GM21367 (cell line): ENCODE results near the gene TRIM69.
A peak's percentile ranks its signal among the peaks of the same experiment; 100 is the strongest.
"Not testable (repeated sequence)": the region's sequence is repeated elsewhere in the genome, so short reads cannot be mapped to it uniquely, and the experiment has no call there.

Experiments used
- ATAC-seq: cut with Tn5 transposase; IDR thresholded peaks from one replicate; pipeline ENCODE4 v1.9.1; 2021; ENCODE audit not compliant: unreplicated experiment

TRIM69 gene

GRCh38 chr15:44715142-44715796, 21.1 kb upstream of the TRIM69 start:
- no peak for ATAC-seq

GRCh38 chr15:44715797-44716334, 20.5 kb upstream of the TRIM69 start:
- no peak for ATAC-seq

GRCh38 chr15:44716983-44717602, 19.2 kb upstream of the TRIM69 start:
- no peak for ATAC-seq

- ATAC-seq: no peak
These were observed 18.0 kb upstream of the TRIM69 start for GRCh38 chr15:44718180-44718926.

GRCh38 chr15:44718927-44719292, 17.4 kb upstream of the TRIM69 start:
- no peak for ATAC-seq

DNA sequence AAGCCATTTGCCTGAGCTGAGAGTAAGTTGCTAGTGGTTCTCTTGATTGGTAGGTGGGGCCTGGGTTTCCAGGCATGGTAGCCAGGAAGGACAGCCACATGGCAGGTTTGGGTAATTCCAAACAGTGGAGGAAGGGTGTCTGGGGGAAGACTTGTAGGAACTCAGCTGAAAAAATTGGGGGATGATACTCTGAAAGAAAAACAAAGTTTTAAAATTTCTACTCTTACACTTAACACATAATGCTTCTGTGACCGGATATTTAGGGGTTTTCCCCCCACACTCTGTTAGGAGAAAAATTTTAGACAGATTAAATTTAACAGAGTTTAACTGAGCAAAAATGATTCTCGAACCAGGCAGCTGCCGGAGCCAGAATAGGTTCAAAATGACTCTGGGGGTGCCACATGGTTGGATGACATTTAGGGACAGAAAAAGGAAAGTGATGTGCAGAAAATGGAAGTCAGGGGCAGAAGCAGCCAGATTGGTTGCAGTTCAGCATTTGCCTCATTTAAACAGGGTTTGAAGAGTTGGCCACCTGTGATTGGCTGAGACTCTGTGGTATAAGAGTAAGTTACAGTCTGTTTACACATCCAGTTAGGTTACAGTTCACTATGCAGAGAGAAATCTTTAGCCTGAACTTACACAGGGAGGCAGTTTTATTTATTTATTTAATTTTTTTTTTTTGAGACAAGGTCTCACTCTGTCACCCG, 16.9 kb upstream of the TRIM69 start:
- peak; percentile 37 for ATAC-seq

DNA sequence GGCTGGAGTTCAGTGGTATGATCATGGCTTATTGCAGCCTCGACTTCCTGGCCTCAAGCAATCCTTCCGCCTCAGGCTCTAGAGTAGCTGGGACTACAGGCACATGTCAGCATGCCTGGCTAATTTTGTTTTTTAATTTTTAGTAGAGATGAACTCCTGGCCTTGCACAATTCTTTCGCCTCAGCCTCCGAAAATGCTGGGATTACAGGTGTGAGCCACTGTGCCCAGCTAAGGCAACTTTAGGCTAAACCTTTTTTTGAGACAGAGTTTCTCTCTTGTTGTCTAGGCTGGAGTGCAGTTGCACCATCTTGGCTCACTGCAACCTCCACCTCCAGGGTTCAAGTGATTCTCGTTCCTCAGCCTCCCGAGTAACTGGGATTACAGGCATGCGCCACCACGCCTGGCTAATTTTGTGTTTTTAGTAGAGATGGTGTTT, 16.3 kb upstream of the TRIM69 start:
- ATAC-seq: not testable (repeated sequence)

GRCh38 chr15:44720460-44721176, 15.7 kb upstream of the TRIM69 start:
- no peak for ATAC-seq

- no peak for ATAC-seq
These were observed 14.3 kb upstream of the TRIM69 start for GRCh38 chr15:44722011-44722410.

- ATAC-seq: no peak
These were observed 10.2 kb upstream of the TRIM69 start for GRCh38 chr15:44726136-44726535.

DNA sequence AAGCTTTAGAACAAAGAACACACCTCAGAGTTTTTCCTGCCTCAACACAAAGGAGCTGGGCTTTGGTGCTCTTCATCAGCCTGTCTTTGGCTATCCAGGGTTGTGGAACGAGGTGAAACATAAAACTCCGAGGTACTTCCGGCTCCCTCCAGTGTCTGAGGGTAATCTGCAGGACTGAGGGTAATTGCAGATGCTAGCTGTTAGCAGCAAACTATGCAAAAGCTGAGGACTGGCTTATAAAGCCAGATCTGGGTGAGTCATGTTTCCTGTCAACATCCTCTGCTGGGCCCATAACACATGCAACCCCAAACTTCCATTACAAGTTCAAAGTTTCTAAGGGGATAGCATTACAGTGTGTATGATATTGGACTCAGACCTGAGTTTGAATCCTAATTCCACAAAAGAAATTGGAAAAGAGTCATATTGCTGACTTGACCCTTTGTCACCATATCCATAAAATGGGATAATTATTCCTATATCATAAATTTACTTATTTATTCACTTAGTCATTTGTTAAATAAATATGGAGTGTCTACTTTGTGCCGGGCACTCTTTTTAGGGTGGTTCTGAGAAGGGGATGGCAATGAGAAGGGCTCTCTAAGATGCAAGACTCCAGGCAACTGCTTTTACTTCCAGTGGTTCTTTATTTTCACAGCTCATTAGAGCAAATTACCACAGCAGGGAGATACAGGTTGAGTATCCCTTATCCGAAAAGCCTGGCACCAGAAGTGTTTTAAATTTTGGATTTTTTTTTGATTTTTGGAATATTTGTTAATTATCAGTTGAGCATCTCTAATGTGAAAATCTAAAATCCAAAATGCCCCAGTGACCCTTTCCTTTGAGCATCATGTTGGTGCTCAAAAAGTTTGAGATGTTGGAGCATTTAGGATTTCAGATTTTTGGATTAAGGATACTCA, 9.5 kb upstream of the TRIM69 start:
- ATAC-seq: peak; percentile 31

DNA sequence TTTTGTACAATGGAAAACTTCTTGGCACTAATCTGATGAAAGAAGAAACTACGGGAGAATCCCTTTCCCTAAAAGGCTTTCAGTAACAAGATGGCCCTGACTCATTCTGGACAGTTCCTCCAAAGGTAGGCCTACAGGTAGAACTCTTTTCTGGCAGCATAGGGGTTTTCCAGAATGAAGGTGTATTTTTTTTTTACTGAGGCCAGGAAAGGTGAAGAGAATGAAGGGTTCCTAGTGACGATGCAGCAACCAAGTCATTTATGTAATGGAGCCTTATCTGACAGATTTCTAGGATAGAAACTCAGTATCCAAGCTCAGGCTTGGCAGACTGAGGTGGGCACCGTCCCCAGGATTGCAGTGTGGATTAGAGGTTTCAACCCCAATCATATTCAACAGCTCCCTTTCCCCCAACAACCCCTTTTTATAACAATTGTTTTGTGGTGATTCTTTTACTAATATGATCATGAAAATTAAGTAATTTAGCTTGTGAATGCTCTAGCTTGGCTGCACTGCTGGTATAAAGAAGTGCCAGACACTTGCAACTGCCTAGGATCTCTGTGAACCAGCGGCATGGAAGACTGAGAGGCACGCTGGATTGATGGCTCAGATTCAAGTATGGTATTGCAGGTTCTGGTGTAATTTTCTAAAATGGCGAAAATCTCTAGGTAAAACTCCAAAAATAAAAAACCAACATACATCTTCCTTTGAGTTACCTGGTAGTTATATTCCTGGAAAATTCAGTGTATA, 8.7 kb upstream of the TRIM69 start:
- no peak for ATAC-seq

GRCh38 chr15:44728232-44728575, 8.1 kb upstream of the TRIM69 start:
- not testable (repeated sequence) for ATAC-seq

- peak; percentile 62 for ATAC-seq
These were observed 7.5 kb upstream of the TRIM69 start for GRCh38 chr15:44728576-44729407.

DNA sequence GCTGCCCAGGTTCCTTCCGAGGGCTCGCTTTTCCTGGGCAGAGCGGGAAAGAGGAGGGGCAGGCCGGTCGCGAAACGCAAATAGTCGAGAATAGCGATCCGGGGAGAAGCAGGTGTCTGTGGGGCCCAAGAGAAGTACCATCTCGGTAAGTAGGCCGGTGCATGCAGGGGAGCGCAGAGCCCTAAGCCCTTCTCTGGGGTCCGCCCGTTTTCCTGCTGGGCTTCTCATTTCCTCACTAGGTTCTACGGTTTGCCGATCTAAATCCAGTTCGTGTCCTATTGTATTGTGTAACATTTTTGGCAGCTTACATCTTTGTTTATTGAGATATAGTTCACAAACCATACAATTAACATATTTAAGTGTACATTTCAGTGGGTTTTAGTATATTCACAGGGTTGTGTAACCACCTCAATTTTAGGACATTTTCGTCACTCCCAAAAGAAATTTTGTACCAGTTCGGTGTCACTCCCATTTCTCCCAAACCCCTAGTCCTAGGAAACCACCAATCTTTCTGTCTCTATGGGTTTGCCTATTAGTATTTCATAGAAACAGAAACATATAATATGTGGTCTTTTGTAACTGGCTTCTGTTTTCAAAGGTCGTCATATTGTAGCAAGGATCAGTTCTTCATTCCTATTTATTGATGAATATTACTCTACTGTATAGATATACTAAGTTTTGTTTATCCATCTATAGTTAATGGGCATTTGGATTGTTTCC, 6.8 kb upstream of the TRIM69 start:
- ATAC-seq: no peak

DNA sequence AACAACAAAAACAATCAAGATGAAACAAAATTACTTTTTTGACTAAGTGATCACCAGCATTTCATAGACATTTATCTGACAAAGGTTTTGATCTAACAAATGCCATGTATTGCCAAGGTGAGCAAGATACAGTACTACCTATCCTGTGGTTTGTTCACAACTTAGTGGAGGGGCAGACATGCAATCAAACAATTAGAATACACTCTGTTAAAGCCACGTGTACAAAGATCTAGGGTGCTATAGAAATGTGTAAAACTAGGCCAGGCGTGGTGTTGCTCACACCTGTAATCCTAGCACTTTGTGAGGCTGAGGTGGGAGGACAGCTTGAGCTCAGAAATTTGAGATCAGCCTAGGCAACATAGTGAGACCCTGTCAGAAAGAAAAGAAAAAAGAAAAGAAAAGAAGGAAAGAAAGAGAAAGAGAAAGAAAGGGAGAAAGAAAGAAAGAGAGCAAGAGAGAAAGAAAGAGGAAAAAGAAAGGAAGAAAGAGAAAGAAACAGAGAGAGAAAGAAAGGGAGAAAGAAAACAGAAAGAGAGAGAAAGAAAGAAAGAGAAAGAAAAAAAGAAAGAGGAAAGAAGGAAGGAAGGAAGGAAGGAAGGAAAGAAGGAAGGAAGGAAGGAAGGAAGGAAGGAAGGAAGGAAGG, 1.4 kb upstream of the TRIM69 start:
- ATAC-seq: no peak
